Hypothalamus (tissue), 51 donors: ENCODE measurements around the gene MAN2A1.
A peak's percentile ranks its signal among the peaks of the same experiment; 100 is the strongest.

Experiments used
- DNase-seq, 51 donors: peaks; one replicate each; lab custom pipeline; 2025; lab: John Stamatoyannopoulos, UW

MAN2A1 gene

DNA sequence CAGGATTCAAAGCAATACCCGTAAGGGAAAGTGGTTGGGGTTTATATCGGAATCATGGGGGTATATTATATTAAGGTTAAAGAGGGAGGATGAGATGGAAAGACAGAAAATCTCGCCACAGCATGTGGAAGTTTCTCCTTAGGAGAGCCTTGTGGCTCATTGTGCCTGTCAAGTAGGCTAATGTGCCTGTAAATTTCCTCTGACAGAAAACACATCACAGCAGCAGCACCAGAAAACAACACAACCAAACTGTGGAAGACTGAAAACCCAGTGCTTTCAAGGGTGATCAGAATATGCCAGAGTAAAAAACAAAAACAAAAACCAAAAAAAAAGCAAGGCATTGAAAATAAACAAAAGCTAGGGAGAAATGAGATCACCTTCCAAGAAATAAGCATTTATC is 11.3 kb upstream of the MAN2A1 start:
- DNase-seq = no peak

DNA sequence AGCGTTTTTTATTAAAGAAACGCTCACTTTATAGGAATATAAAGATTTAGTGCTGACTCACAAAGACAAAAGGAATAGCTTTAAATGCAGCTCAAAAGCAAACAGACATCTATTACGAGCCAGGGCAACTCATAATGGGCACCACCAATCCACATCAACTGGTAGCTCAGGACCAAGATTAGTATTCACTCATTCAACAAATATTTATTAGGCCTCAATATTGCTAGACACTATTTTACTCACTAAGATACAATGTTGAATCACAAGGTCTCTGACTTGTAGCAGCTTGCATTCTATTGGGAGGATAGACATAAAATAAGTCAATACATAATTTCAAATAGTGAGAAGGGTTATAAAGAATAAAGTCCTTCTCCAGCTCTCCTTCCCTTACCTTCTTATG is 8.0 kb upstream of the MAN2A1 start:
- no peak for DNase-seq

DNA sequence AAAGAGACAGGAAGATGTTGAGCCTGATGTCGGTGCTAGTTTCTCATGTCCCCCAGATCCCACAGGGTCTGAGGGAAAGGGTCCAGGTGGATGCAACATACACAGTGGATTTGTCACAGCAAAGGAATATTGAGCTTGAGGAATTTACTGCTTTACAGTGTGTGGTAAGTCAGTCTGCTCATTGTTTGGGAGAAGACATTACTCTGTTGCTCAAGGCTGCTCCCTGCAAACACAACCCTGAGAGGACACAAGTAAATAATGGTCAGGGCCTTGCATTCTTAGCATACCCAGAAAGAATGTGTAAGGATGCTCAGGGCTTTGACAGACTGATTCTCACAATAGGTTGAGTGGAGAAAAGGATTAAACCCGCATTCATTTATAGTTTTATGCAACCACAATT is 7.3 kb upstream of the MAN2A1 start:
- DNase-seq = no peak

DNA sequence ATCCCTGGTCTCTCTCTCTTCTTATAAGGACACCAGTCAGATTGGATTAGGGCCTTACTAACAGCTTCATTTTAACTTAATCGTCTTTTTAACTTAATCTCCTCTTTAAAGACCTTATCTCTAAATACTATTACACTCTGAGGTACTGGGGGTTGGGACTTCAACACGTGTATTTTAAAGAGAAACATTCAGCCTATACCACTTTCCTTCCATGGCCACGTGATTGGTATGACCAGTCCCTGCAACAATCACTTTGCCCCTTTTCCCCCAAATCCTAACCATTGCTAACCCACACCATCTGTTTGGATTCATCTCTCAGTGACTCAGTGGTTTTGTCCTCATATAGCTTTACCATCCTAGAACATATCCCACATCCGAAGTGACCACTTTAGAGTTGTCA is 3.8 kb upstream of the MAN2A1 start:
- no peak for DNase-seq

DNA sequence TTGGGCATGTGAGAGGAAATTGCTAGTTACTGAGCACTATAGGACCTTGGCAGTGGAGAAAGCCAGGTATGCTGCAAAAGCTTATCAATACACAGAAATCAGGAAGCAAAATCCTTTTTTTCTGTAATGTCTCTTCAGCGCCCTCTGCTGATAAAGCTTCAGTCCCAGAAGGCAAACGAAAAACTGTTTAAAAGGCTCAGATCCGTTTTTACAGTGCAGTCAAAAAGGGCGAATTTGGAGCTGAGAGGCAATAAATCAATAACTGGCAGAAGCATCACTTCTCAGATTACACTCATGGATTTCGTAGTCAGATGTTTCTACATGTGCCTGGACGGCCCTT is 1.1 kb upstream of the MAN2A1 start:
- DNase-seq = peak in 5 of 51 donors; percentile 31 to 88 (median 48)

DNA sequence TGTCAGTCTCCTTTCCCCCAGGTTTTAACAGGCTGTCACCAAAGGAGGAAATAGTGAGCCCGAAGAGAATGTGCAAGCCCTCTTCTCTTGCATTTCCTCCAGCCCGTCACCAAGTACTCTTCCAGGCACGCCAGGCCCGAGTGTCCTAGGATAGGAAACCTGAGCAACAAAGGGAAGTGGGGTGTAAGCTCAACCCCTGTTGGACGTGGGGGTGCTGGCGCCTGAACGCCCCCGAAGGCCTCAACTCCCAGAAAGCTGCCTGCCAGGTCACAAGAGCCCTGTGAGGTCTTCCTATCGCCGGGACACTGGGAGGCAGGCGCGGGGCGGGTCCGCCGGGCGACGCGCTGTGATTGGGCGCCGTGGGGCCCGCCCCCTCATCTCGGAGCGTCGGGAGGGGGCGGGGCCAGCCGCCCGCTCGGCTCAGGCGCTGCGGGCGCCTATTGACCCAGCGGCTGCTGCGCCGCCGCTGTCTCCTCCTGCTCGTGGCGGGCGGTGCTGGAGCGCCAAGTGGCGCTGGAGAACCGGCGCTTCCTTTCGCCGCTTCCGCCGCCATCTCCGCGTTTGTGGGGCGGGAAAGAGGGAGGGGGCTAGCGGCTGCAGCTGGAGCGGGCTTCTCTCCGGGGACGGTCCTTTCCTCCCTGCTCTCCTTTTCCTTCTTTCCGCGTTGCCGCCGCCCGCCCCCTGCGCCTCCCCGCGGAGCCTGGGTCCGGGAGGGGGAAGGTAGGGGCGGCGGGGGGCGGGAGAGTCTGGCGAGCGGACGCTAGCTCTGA is 572 bp upstream of the MAN2A1 start:
- DNase-seq = peak; percentile 24 to 93 (median 81)

DNA sequence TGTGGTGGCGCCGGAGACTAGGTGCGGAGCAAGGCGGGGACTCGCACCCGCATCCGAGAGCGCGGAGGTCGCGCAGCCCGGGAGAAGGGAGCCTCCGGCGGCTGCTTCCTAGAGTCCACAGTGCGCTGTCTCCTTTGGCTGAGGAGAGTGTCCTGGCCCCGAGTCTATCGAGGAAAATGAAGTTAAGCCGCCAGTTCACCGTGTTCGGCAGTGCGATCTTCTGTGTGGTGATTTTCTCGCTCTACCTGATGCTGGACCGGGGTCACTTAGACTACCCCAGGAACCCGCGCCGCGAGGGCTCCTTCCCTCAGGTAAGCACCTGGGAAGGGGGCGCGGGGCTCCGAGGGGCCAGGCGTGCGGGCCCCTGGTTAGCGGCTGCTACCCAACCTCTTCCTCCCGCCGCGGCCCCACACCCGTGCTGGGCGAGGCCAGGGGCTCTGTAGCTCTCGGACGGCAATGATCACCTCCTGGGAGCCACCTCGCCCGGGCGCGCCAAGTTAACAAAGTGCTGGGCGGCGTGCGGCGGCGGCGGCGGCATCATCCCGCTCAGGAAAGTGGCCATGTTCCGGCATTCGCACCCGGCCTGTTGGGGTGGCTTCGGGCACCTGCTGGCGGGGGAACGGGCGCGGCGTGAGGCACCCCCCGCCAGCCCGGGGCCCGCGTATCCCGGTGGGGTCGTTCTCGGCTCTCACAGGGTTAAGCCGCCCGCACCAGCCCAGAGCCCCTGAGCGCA is 681 bp downstream of the MAN2A1 start:
- DNase-seq = peak in 17 of 51 donors; percentile 13 to 67 (median 38)

DNA sequence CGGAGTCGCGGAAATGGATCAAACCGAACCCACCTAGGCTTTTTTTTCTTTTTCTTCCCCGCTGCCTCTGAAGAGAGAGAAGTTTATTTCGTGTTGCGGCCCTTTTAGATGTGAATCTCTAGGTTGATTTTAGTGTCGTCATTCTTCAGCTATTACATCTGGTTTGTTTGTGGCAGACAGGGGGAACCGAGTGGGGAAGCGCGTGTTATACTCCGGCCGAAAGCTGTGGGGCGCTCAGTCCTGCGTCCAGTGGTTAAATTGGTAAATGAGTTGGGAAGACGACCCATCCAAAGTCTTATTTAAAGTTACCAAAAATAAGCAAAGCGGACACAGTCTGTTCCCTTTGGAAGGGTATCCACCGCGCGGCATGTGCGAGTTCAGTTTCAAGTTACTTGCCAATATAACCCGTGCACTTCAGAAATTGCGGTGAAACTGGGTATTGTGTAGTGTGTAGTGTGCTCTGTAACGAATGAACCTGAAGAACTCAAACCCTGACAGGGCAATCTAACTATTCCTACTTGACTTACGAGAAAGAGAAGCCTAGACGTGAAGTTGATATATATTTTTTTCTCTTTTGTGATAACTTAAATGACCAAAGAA is 1.3 kb downstream of the MAN2A1 start:
- peak in 49 of 51 donors; percentile 3 to 80 (median 56) for DNase-seq

DNA sequence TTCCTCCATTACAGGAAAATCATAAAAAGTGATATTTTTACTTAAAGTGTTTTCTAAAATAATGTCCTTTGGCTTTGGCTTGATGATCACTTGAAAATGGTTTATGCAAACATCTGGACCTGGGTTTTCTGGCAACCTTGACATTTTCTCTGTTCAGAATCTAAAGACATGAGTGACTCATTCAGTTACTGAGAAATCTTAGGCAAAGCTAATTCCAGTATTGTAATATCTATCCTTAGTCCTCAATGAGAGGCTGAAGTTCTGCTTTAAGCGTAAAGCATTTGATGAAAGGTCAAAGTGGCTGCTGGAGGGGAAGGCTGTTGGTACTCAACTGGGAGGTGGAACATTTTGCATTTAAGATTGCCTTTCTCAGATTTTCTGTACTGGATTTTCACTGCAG is 2.3 kb downstream of the MAN2A1 start:
- DNase-seq = no peak

DNA sequence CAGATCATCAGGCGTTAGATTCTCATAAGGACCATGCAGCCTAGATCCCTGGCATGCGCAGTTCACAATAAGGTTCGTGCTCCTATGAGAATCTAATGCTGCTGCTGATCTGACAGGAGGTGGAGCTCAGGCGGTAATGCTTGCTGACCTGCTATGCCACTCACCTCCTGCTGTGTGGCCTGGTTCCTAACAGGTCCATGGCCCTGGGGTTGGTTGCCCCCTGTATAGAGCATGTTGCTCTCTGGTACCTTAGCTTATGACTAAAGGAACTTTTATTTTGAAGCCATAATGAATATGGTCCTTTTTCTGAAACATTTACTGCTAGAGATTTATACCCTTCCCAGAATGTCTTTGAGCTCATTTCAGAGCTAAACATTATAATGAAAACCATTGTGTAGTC is 3.1 kb downstream of the MAN2A1 start:
- DNase-seq = peak in 1 of 51 donors; percentile 3

DNA sequence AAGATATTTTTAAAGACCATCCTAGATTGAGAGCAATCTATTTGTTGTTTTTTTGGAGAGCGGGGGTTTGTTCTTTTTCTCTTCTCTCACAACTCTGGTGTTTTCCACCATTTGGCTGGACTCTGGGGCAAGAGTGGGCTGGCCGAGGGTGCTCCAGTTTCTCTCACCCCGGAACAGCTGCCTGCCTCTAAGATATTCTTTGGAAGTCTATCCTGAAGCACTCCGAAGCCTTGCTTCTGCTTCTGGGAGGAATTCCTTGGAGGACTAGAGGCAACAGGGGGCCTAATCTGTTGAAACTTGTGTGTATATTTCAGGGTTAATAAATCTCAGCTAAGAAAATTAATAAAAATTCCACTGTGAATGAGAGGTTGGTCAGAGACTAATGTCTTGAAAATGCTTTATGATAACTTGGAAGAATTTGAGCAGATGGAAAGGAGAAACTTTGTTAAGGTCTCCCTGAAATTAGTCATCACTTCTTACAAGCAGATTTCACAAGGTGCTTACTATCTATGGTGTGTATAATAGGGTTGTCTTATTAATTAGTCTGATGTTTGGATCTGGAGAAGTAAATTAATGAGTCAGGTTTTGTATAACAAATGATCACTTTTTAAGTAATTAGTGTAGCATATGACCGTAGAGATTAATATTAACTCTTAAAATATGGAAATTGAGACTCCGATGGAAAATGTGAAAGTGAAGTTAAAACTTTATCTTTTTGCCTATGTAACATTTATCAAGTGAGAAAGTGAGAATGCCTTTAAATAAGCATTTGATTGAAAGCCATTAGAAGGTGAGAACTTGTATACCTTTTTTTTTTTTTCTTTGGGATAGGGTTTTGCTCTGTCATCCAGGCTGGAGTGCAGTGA is 4.0 kb downstream of the MAN2A1 start:
- no peak for DNase-seq

DNA sequence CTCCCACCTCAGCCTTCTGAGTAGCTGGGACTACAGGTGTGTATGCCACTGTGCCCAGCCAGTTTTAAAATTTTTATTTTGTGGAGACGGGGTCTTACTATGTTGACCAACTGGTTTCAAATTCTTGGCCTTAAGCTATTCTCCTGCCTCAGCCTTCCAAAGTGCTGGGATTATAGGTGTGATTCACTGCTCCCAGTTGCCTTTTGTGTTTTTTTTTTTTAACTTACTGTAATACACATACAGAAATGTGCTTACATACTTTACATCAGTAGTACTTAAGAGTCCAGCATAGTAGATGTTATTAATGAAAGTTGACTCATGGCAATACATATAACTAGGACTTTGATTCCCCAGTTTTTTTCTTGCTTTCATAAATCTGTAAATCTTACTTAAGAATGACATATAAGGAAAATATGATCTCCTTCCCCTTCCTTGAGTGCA is 4.7 kb downstream of the MAN2A1 start:
- no peak for DNase-seq

DNA sequence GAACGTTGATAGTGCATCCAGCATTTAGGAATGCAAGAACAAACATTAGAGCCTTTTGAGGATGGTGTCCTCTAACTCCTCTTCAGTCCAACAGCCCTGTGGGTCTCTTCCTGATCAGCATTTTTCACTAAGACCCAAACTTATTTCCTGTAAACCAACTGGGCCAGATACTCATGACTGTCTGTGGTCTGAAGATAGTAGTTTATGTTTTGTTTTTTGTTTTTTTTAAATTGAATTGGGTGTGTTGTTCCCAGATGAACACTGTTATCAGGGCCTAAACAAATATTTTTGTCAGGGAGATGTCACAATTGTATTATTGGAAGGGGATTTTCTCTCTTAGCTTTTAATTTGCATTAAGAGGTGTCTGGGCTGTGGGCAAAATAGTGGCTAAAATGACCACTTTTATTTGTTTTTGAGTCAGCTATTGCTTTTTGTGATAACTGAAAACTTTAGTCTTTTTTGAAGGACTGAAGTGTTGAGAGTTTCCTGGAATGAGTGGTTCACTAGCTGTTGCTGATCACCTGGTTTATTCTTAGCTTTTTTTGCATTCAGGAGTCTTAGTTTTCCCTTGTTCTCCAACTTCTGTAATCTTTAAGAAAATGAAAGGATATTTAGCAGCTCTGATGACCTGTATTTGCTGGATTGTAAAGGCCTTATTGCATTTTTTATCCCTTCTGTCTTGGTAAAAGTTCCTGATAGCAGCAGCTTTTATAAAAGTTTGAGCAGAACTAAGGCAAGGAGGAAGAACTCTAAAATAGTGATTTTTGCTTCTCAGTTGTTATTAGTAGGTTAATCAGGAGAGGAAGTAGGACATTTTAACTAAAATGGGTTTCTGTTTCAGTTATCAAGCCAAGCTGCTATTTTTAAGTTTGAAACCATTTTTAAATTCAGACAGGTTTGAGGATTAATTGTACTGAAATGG is 5.5 kb downstream of the MAN2A1 start:
- no peak for DNase-seq

DNA sequence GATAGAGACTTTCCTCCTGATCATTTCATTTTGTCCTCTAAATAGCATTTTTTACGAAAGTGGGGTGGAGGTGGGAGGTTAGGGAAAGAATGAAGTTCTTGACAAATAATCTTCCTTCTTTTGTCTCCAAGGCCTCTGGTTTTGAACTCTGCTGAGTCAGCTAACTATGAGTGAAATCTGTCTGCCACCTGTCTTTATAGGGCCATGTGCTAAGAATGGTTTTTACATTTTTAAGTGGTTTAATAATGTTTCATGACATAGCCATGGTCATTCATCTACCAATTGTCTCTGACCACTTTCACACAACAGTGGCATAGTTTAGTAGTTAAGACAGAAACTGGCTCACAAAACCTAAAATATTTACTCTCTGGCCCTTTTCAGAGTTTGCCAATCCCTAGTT is 7.6 kb downstream of the MAN2A1 start:
- DNase-seq = no peak

DNA sequence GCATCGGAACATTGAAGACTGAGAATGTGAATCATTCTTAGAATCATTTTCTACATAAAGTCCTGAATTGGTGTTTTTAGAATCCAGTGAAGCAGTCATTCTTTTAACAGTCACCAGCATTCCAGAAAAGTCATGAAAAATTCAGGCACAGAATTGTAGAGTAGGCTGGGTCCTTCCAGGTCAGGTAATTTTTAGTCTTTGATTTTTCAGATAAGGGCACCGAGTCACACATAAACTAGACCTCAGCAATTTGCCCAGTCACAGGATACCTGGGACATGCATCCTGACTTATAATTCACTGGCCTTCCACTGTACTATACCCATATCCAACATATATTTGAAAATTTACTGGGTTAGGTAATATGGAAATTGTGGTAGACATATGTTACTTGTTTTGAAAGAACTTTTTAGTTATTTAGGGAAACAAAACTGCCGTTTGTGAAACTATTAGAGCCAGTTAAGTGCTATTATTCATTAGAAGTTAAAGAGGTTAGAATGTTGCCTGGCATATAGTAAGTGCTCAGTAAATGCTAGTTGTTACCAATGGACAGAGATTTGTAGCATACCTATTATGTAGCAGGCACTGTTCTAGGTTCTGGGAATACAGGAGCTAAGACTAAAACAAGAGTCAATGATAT is 10.9 kb downstream of the MAN2A1 start:
- DNase-seq = no peak

DNA sequence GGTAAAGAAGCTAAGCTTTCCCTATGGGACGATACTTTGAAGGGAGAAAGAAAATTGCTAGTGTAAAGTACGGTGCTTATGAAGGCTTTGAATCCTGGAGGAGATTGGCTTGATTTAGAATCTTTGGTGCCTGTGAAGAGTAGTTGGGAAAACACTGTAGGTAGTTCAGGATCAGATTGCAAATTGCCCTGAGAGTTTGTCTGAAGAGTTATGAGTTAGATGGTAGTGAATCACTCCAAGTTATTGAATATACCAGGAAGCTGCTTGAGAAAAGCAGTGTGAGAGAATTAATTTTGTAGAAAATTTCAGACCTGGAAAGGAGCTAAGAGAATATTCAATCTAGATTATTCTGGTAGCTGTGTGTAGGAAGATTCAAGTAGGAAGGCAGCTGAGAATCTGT is 11.5 kb downstream of the MAN2A1 start:
- no peak for DNase-seq

DNA sequence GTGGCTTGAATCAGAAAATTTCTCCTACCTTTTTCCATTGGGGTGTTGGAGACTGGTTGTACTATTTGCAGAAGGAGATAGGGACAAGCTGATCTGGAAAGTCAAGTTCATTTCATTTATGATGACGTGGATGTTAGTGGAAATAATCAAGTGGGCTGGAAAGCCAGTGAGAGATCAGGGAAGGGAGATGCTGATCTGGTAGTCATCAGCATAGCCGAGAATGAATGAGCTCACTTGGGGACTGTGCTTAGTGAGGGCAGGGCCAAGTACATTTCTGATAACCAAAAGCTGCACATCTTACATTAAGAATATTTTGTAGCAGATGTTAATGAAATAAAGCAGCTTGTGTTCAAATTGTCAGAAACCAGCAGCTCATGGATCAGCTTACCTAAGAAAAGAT is 12.1 kb downstream of the MAN2A1 start:
- no peak for DNase-seq

DNA sequence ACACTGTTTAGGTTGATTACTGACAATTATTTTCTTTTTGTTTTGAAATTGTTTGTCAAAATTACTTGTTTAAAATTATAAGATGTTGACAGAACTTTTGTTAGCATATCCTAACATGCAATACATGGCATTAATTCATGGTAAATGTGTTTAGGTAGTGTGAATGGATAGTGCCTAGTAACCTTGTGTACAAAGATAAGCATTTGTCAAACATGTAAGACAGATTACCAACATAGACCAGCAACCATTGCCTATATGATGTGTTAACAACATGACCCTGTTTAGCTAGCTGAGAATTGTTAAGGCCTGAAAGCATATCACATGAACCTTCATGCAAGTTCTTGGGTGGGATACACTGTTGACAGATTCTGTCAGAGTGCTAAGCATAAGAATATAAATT is 13.4 kb downstream of the MAN2A1 start:
- no peak for DNase-seq

DNA sequence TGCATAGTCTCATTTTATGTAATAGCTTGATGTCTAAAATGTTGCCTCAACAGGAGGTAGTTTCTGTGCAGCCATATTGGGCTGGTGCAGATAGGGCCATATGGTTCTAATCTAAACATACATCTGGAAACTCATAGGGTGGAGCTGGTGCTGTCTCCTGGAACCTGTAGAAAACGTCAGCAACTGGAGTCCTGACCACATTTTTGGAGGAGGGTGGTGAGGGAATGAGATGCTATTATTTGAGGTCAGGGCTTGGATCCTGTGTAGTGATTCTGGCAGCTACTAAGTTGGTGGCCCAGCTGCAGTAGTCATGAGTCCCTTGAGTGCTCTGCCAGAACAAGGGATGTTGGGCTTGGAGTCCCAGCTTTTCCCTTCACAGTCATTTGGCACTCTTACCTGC is 14.1 kb downstream of the MAN2A1 start:
- DNase-seq = no peak
